Liver (tissue), 2 donors: Measurements from ENCODE around the gene EIF4E3.

Source experiments
- TF ChIP-seq, protein P1 (sequence below): fragments of 150-350 bp; IDR thresholded peaks from 2 replicates; pipeline ENCODE4 v1.5.1; 2017; ENCODE audit warnings: improper control_type of control experiment, low read depth, low read length; ENCODE audit not compliant: missing input control
- TF ChIP-seq, protein P2 (sequence below): IDR thresholded peaks from 2 replicates; pipeline ENCODE4 v1.6.1; 2016; ENCODE audit warnings: antibody characterized with exemption, mild to moderate bottlenecking
- TF ChIP-seq, protein P3 (sequence below): IDR thresholded peaks from 2 replicates; pipeline ENCODE4 v1.6.1; 2016; ENCODE audit warnings: antibody characterized with exemption
- donor health status: healthy.

DNA sequence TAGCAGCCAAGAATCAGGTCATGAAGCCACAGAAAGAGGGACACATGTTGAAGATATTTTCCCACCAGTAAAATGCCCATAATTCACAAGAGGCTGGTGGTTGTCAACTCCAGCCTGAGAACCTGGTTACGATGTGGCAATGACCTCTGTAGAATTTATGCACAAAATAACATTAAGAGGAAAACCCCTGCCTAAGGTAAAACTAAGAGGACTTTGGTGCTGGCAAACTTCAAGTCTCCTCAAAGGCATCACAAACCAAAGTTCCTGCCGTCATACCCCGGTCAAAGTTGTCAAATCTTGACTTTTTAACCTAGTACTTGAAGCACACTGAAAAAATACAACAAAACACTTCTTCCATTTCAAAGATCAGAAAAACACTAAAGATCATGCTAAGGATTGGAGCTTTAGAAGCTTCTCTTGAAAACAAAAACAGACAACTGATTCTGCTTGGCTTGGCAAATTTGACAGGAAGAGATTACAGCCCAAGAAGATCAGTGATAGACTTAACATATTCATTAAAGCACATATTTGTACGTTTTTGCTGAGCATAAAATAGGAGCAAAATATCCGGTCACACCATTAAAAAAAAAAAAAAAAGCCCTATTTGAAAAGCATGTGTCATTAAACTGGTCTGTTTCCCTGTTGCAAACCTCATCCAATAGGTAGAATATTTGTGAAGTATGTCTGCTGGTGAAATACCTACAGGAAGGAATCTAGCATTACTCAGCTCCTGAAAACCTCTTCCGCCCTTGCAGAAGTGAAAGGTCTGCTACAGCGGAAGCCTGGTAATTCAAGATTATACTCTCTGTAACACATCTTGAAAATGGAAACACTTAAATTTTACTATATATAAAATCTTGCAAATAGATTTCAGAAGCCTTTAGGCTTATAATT is 22.8 kb downstream of the EIF4E3 start:
- TF ChIP-seq, protein P1, sequence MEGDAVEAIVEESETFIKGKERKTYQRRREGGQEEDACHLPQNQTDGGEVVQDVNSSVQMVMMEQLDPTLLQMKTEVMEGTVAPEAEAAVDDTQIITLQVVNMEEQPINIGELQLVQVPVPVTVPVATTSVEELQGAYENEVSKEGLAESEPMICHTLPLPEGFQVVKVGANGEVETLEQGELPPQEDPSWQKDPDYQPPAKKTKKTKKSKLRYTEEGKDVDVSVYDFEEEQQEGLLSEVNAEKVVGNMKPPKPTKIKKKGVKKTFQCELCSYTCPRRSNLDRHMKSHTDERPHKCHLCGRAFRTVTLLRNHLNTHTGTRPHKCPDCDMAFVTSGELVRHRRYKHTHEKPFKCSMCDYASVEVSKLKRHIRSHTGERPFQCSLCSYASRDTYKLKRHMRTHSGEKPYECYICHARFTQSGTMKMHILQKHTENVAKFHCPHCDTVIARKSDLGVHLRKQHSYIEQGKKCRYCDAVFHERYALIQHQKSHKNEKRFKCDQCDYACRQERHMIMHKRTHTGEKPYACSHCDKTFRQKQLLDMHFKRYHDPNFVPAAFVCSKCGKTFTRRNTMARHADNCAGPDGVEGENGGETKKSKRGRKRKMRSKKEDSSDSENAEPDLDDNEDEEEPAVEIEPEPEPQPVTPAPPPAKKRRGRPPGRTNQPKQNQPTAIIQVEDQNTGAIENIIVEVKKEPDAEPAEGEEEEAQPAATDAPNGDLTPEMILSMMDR = no peak
- TF ChIP-seq, protein P2, sequence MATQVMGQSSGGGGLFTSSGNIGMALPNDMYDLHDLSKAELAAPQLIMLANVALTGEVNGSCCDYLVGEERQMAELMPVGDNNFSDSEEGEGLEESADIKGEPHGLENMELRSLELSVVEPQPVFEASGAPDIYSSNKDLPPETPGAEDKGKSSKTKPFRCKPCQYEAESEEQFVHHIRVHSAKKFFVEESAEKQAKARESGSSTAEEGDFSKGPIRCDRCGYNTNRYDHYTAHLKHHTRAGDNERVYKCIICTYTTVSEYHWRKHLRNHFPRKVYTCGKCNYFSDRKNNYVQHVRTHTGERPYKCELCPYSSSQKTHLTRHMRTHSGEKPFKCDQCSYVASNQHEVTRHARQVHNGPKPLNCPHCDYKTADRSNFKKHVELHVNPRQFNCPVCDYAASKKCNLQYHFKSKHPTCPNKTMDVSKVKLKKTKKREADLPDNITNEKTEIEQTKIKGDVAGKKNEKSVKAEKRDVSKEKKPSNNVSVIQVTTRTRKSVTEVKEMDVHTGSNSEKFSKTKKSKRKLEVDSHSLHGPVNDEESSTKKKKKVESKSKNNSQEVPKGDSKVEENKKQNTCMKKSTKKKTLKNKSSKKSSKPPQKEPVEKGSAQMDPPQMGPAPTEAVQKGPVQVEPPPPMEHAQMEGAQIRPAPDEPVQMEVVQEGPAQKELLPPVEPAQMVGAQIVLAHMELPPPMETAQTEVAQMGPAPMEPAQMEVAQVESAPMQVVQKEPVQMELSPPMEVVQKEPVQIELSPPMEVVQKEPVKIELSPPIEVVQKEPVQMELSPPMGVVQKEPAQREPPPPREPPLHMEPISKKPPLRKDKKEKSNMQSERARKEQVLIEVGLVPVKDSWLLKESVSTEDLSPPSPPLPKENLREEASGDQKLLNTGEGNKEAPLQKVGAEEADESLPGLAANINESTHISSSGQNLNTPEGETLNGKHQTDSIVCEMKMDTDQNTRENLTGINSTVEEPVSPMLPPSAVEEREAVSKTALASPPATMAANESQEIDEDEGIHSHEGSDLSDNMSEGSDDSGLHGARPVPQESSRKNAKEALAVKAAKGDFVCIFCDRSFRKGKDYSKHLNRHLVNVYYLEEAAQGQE = no peak
- TF ChIP-seq, protein P3, sequence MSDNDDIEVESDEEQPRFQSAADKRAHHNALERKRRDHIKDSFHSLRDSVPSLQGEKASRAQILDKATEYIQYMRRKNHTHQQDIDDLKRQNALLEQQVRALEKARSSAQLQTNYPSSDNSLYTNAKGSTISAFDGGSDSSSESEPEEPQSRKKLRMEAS = no peak
